Subcutaneous adipose tissue (tissue), 4 donors: Measurements from ENCODE around the gene LHX4. TPM values are rescaled to one million over a fixed set of nuclear protein-coding genes. Genes with fewer than 3 reads are reported as not detected.

ENCODE experiments used
- CTCF ChIP-seq: fragments of 450-650 bp; IDR thresholded peaks from one replicate; pipeline ENCODE4 v1.5.1; 2016; ENCODE audit warnings: low read depth, mild to moderate bottlenecking, control low read depth, antibody characterized with exemption, moderate library complexity
- total RNA-seq, 4 donors: library from RNA; depleted of rRNA; stranded (reverse); fragments of >200 nt; gene quantifications; one replicate each; pipeline ENCODE4 v1.1.0, GENCODE V29; 2016

The LHX4 gene
- total RNA-seq: under 1 TPM in 1 of 4 donors, not detected in 3; under 0.01 TPM

GRCh38 chr1:180229483-180230415, at the start of gene LHX4:
Gene LHX4, plus strand, starts transcription at chr1:180230264. Its CDS starts 266 bp downstream, at chr1:180230530.
- no peak for TF ChIP-seq CTCF

- no peak for TF ChIP-seq CTCF
These were observed 49.0 kb upstream of the LHX4 start for GRCh38 chr1:180181048-180181447.

GRCh38 chr1:180181996-180182642, 47.9 kb upstream of the LHX4 start:
- no peak for TF ChIP-seq CTCF

GRCh38 chr1:180182643-180183311, 47.3 kb upstream of the LHX4 start:
- no peak for TF ChIP-seq CTCF

GRCh38 chr1:180183426-180183825, 46.6 kb upstream of the LHX4 start:
- no peak for TF ChIP-seq CTCF

- TF ChIP-seq CTCF: no peak
These were observed 46.0 kb upstream of the LHX4 start for GRCh38 chr1:180184041-180184440.

- no peak for TF ChIP-seq CTCF
These were observed 44.8 kb upstream of the LHX4 start for GRCh38 chr1:180185281-180185680.
